DMS153 (cell line): ENCODE data around the gene GSTO2.
"Not testable (repeated sequence)": the region's sequence is repeated elsewhere in the genome, so short reads cannot be mapped to it uniquely, and the experiment has no call there.

ENCODE experiments used
- DNase-seq: peaks from one replicate; lab custom pipeline; 2025; lab: John Stamatoyannopoulos, UW

The GSTO2 gene

GRCh38 chr10:104268713-104269645 is at the start of gene GSTO2:
GSTO2 (plus strand) TSS chr10:104269184; CDS start chr10:104274916, 5,732 bp downstream.
- DNase-seq = peak; percentile 97

- DNase-seq = no peak
Measured at GRCh38 chr10:104220522-104220921, 48.5 kb upstream of the GSTO2 start.

GRCh38 chr10:104223304-104223703 is 45.7 kb upstream of the GSTO2 start:
- no peak for DNase-seq

GRCh38 chr10:104230490-104230889 is 38.5 kb upstream of the GSTO2 start:
- no peak for DNase-seq

GRCh38 chr10:104231784-104232612 is 37.0 kb upstream of the GSTO2 start, which contains the start of gene CFAP43:
CFAP43 (minus strand) TSS chr10:104232364; CDS start chr10:104232246, 118 bp downstream.
- peak; percentile 92 for DNase-seq

GRCh38 chr10:104232613-104233102 is 36.3 kb upstream of the GSTO2 start:
- DNase-seq = no peak

GRCh38 chr10:104233817-104234216 is 35.2 kb upstream of the GSTO2 start:
- no peak for DNase-seq

- no peak for DNase-seq
Measured at GRCh38 chr10:104234934-104235333, 34.0 kb upstream of the GSTO2 start.

GRCh38 chr10:104235801-104236200 is 33.2 kb upstream of the GSTO2 start:
- no peak for DNase-seq

- no peak for DNase-seq
Measured at GRCh38 chr10:104240078-104240477, 28.9 kb upstream of the GSTO2 start.

- DNase-seq = no peak
Measured at GRCh38 chr10:104242545-104242944, 26.4 kb upstream of the GSTO2 start.

- DNase-seq = not testable (repeated sequence)
Measured at GRCh38 chr10:104243009-104243408, 26.0 kb upstream of the GSTO2 start.

GRCh38 chr10:104243512-104243911 is 25.5 kb upstream of the GSTO2 start:
- no peak for DNase-seq

GRCh38 chr10:104245066-104245632 is 23.8 kb upstream of the GSTO2 start:
- no peak for DNase-seq

- DNase-seq = no peak
Measured at GRCh38 chr10:104246976-104247375, 22.0 kb upstream of the GSTO2 start.

- no peak for DNase-seq
Measured at GRCh38 chr10:104247513-104248146, 21.4 kb upstream of the GSTO2 start.

GRCh38 chr10:104248931-104249330 is 20.1 kb upstream of the GSTO2 start:
- DNase-seq = not testable (repeated sequence)

GRCh38 chr10:104250371-104250770 is 18.6 kb upstream of the GSTO2 start:
- DNase-seq = peak; percentile 17

GRCh38 chr10:104251443-104251842 is 17.5 kb upstream of the GSTO2 start:
- DNase-seq = no peak

- no peak for DNase-seq
Measured at GRCh38 chr10:104252368-104252767, 16.6 kb upstream of the GSTO2 start.

GRCh38 chr10:104253106-104253505 is 15.9 kb upstream of the GSTO2 start:
- DNase-seq = no peak
